Glutamatergic neuron (in vitro differentiated cells): ENCODE results near the gene PALD1. TPM values are rescaled to one million over a fixed set of nuclear protein-coding genes. Genes with fewer than 3 reads are reported as not detected.

ENCODE experiments used
- DNase-seq: peaks from one replicate; pipeline ENCODE4 v3.0.0; 2022
- H3K27ac Mint-ChIP-seq: one replicate; pipeline ENCODE4 v1.8.0; 2020; ENCODE audit warnings: mild to moderate bottlenecking, mixed read lengths, inconsistent platforms; ENCODE audit not compliant: unreplicated experiment
- H3K27me3 Mint-ChIP-seq: one replicate; pipeline ENCODE4 v1.8.0; 2020; ENCODE audit warnings: mild to moderate bottlenecking, moderate library complexity, mixed read lengths, inconsistent platforms; ENCODE audit not compliant: unreplicated experiment
- H3K36me3 Mint-ChIP-seq: one replicate; pipeline ENCODE4 v1.8.0; 2020; ENCODE audit warnings: mild to moderate bottlenecking, mixed read lengths, inconsistent platforms; ENCODE audit not compliant: unreplicated experiment
- H3K4me1 Mint-ChIP-seq: one replicate; pipeline ENCODE4 v1.8.0; 2020; ENCODE audit warnings: mild to moderate bottlenecking, low read depth, mixed read lengths, inconsistent platforms; ENCODE audit not compliant: unreplicated experiment
- H3K4me3 Mint-ChIP-seq: one replicate; pipeline ENCODE4 v1.8.0; 2020; ENCODE audit warnings: mild to moderate bottlenecking, mixed read lengths, inconsistent platforms; ENCODE audit not compliant: unreplicated experiment
- H3K9me3 Mint-ChIP-seq: one replicate; pipeline ENCODE4 v1.8.0; 2020; ENCODE audit warnings: mild to moderate bottlenecking, moderate library complexity, mixed read lengths, inconsistent platforms; ENCODE audit not compliant: unreplicated experiment
- total RNA-seq: library from RNA; stranded (reverse); fragmentation: NEBNext Ultra II Directional; extraction: Animal tissue kit (Norgen Biotek cat#: 25700); gene quantifications from one replicate; pipeline ENCODE4 v1.2.1, GENCODE V29; 2021; ENCODE audit not compliant: unreplicated experiment
- TF ChIP-seq, protein P1 (sequence below): fragments of 200-600 bp; sonication (generic); IDR thresholded peaks from one replicate; pipeline ENCODE4 v1.5.0; 2021; ENCODE audit not compliant: partially characterized antibody, unreplicated experiment

PALD1 gene
- total RNA-seq, 1 donor from 2014 or later: 15.5 TPM

DNA sequence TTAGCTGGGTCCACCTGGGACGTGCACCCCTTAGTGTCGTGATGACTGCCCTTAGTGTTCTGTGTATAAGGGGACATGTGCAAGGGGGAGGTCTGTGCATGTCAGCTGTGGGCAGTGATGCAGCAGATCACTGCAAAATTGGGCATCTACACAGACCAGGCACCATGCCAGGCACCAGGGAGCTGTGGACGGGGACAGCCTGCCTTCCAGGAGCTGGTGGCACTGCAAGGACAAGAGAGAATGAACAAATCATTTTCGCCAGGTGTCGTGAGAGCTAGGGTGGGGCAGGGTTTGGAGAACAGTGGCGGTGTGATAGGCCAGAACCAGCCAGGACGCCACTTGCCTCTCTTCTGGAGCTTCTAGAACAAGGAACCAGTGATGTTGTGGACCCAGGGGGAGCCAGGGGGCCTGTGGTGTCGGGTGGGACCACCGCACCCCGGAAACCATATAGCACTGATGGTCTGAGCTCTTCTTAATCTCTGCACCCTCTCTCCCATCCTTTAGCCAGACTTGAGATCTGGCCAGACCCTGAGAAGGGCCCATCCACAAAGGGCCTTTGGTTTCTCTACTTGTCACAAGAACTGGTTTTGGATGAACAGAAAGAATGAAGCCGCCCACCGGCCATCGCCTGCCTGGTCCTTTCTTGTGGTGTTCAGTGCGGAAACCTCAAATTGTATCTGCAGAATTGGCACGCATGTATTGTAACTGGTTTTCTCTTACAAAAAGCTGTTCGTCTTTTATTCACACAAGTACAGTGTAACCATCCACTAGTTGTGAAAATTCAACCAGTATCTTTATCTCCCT is 93.3 kb downstream of the PALD1 start:
- H3K4me3 Mint-ChIP-seq: no peak overlapping the region
- no peaks in the 10 kb centered on the region for H3K27me3 Mint-ChIP-seq
- no peak for DNase-seq
- H3K9me3 Mint-ChIP-seq: no peaks in the 10 kb centered on the region
- no peaks in the 10 kb centered on the region for H3K4me1 Mint-ChIP-seq
- TF ChIP-seq, protein P1, sequence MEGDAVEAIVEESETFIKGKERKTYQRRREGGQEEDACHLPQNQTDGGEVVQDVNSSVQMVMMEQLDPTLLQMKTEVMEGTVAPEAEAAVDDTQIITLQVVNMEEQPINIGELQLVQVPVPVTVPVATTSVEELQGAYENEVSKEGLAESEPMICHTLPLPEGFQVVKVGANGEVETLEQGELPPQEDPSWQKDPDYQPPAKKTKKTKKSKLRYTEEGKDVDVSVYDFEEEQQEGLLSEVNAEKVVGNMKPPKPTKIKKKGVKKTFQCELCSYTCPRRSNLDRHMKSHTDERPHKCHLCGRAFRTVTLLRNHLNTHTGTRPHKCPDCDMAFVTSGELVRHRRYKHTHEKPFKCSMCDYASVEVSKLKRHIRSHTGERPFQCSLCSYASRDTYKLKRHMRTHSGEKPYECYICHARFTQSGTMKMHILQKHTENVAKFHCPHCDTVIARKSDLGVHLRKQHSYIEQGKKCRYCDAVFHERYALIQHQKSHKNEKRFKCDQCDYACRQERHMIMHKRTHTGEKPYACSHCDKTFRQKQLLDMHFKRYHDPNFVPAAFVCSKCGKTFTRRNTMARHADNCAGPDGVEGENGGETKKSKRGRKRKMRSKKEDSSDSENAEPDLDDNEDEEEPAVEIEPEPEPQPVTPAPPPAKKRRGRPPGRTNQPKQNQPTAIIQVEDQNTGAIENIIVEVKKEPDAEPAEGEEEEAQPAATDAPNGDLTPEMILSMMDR: no peak
- H3K36me3 Mint-ChIP-seq: no peaks in the 10 kb centered on the region
- no peak overlapping the region for H3K27ac Mint-ChIP-seq

DNA sequence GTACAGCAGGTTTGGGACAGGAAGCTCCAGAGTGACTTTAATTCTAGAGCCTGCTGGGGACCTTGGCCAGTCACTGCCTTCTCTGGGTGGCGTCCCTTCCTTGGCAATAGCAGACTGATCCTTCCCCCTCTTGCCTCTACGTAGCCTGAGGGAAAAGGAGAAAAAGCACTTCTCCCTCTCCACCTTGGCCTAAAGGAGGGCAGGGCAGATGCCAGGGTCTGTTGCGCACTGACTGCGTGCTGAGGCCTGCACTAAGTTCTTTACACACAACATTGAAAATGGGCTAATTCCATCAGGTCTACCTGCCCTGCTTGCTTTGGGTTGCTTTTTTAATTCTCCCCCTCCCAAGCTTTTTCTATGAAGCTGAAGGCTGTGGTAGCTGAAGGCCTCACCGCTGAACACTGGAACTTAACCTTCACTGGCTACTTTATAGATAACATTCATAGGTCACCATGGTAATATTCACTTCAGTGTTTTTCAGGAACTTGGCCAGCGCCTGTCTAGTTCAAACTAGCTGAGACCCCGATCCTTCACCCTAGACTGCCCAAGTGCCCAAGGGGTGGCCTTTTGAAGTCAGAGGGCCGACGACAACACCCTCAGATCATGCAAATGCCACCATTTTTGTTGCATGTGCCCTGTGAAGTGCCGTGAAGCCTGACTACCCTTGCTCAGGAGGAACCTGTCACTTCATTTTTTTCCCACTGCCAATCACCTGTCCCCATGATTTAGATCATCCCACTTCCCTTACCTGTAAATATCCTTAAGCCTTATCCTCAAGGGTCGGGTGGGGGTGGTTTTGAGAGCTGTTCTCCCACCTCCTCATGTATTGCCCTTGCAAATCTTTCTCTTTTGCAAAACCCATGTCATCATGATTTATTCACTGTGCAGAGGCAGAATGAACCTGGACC is 95.3 kb downstream of the PALD1 start:
- Mint-ChIP-seq H3K27ac (no peak overlapping the region), H3K4me1 (no peaks in the 10 kb centered on the region), H3K4me3 (no peak overlapping the region), H3K27me3 (peaks cover 2% of the 10 kb centered on the region), H3K9me3 (no peaks in the 10 kb centered on the region), H3K36me3 (no peaks in the 10 kb centered on the region)
- no peak for DNase-seq
- TF ChIP-seq, protein P1: no peak

DNA sequence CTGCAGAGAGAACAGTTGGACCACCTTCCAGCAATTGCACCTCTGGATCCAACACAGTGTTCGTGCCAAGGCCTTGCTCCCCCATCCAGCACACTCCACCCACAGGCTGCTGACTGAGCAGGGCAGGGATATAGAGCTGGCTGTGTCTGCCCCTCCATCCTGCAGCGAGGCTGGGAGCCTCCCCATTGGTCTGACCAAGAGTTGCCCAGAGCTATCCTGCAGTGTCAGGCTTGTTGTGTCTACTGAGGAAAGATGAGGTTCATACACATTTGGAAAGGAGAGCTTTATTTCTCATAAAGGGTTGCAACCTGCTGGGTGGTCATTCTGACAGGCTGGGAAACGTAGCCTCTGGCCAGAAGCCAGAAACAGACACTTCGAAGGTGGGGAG is 96.9 kb downstream of the PALD1 start:
- TF ChIP-seq, protein P1: no peak
- Mint-ChIP-seq H3K27ac (no peak overlapping the region), H3K27me3 (peaks cover 3% of the 10 kb centered on the region), H3K4me1 (no peaks in the 10 kb centered on the region), H3K4me3 (no peak overlapping the region), H3K36me3 (no peaks in the 10 kb centered on the region), H3K9me3 (peaks cover 1% of the 10 kb centered on the region)
- DNase-seq: no peak

DNA sequence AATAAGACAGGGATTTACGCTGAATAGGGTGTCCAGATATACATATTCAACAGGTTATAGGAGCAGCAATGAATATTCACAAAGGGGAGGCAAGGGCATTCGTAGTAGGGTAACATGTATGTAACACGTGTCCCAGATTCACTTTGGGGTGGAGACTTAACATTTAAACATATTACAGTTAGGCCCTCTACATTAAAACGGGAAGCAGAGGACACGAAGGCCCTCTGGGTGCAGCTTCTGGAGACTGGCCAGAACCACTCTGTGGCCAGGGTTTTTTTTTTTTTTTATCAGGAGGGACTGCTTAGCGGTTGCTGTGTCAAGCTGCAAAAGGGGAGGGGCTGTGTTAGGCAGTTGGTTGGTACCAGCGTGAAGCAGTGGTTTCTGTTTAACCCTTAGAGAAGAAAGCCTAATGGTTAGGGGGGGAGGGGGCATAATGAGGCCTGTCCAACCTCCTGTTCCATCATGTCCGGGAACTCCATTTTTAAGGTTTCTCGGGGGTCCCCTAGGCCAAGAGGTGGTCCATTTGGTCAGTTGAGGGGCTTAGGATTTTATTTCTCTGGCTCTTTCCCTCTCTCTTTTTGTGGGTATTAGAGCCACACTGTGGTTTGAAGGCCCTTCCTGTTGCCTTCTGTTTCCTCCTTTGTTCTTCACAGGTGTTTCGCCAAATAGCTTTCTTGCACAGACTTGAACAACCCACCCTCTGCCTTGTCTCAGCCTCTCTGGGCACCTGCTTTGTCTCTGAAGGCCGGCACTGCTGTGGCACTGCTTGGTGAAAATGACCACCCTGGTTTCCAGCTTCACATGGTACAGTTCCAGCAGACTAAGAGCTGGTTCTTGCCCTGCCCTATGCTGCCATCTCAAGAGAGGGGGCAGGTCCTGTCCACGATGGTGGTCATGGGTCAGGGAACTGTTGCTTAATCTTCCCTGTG is 97.6 kb downstream of the PALD1 start:
- TF ChIP-seq, protein P1: no peak
- DNase-seq: no peak
- Mint-ChIP-seq H3K9me3 (peaks cover 1% of the 10 kb centered on the region), H3K27ac (no peak overlapping the region), H3K27me3 (peaks cover 3% of the 10 kb centered on the region), H3K4me1 (no peaks in the 10 kb centered on the region), H3K36me3 (no peaks in the 10 kb centered on the region), H3K4me3 (no peak overlapping the region)
